GM10248 (cell line): Measurements from ENCODE around the gene GPBP1.

ENCODE experiments used
- CTCF ChIA-PET: fragments of 300-600 bp; sonication (Branson Sonifier 250); formaldehyde crosslinking; extraction: SDS; loops from one replicate; lab custom pipeline; 2021; ENCODE audit warnings: antibody characterized with exemption; lab: Yijun Ruan, JAX
- POLR2A ChIA-PET: fragments of 350-650 bp; sonication (Branson Sonifier 250); formaldehyde crosslinking; extraction: SDS; loops from one replicate; lab custom pipeline; 2020; ENCODE audit warnings: antibody characterized with exemption; lab: Yijun Ruan, JAX
- DNase-seq: peaks from one replicate; pipeline ENCODE4 v3.0.0; 2012; ENCODE audit errors: extremely low spot score
- TF ChIP-seq, protein P1 (sequence below): IDR thresholded peaks from 2 replicates; pipeline ENCODE4 v1.5.1; 2012; ENCODE audit warnings: mild to moderate bottlenecking, low read depth; ENCODE audit errors: extremely low read depth, missing control alignments, control extremely low read depth

The GPBP1 gene

DNA sequence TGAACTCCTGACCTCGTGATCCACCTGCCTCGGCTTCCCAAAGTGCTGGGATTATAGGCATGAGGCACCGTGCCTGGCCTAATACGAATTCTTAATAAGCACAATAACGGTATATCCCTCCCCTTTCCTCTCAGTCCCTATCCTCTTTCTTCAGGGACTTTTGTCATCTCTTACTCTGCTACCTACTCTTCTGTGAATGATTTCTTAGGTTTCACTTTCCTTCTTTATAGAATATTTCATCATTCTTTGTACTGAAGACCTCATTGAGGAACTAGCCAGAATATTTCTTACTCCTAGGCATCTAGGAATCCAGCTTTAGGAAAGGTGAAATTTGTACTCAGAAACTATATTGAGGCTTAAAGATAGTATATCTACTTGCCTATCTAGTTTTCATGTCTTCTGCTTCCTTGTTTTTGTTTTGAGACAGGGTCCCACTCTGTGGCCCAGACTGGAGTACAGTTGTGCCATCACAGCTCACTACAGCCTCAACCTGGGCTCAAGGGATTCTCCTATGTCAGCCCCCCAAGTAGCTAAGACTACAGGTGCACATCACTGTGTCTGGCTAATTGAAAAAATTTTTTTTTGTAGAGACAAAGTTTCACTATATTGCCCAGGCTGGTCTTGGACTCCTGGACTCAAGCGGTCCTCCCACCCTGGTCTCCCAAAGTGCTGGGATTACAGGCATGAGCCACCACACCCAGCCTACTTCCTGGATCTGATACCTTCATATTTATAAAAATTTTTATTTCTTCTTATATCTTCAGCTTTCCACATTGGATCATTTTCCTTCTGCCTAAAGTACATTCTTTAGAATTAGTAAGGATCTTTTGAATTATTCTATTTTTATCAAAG, 69.7 kb downstream of the GPBP1 start:
- ChIA-PET CTCF (no interaction called here), POLR2A (no interaction called here)
- TF ChIP-seq, protein P1, sequence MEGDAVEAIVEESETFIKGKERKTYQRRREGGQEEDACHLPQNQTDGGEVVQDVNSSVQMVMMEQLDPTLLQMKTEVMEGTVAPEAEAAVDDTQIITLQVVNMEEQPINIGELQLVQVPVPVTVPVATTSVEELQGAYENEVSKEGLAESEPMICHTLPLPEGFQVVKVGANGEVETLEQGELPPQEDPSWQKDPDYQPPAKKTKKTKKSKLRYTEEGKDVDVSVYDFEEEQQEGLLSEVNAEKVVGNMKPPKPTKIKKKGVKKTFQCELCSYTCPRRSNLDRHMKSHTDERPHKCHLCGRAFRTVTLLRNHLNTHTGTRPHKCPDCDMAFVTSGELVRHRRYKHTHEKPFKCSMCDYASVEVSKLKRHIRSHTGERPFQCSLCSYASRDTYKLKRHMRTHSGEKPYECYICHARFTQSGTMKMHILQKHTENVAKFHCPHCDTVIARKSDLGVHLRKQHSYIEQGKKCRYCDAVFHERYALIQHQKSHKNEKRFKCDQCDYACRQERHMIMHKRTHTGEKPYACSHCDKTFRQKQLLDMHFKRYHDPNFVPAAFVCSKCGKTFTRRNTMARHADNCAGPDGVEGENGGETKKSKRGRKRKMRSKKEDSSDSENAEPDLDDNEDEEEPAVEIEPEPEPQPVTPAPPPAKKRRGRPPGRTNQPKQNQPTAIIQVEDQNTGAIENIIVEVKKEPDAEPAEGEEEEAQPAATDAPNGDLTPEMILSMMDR, result no peak
- DNase-seq, result peak; percentile 38

DNA sequence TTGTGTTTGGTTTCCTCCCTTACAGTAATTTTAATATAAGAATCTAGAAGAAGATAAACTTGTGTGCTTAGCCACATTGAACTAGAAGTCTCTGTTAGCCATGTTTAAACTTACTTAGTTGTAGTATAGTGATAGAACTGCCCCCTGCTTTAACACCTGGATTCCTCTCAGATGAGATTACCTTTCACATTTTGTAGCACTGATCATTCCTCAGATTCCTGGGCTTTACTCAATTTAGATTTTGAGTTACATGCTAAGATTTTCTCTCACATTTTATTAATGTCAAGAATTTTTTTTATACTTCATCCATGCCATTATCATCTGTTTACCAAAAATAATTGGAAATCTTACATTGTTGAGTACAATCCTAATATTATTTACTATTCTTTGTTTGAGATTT, 70.5 kb downstream of the GPBP1 start:
- no peak for DNase-seq
- TF ChIP-seq, protein P1, result no peak
- ChIA-PET CTCF (no interaction called here), POLR2A (no interaction called here)

DNA sequence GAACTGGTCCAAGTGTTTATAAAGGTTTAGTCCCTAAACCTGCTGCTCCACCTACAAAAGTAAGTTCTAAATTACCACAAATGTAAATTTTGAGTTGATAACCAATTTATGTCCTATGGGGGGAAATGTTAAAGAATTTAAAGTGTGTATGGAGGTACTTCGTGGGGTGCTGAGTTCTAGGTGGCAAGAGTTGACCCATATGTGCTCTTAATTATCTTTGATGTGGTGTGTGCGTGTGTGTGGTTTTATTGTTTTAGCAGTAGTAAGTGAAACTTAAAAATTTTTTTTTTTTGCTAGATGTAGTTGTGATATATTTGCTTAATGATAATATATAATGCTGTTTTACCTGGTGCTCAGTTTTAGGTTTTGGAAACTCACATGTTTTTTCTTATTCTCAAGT, 72.6 kb downstream of the GPBP1 start:
- ChIA-PET CTCF (interaction anchor here (1.3 kb wide), 1 partner anchor 12 kb away, joined by 3 read pairs; no protein-coding TSS in a partner anchor), POLR2A (no interaction called here)
- TF ChIP-seq, protein P1, result no peak
- DNase-seq, result no peak

DNA sequence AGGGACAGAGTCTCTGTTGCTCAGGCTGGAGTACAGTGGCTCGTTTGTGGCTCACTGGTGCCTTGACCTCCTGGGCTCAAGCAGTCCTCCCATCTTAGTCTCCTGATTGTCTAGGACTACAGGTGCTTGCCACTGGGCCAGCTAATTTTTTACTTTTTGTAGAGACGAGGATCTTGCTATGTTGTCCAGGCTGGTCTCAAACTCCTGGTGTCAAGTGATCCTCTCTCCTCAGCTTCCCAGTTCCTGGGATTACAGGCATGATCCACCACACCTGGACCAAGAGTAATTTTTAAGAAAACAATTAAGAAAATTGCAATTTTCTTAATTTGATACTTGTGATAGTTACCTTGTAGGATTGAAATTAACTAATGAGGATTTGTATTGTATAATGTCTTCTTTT, 73.9 kb downstream of the GPBP1 start:
- TF ChIP-seq, protein P1, result no peak
- POLR2A ChIA-PET, result no interaction called here
- CTCF ChIA-PET, result interaction anchor here (0.6 to 1.3 kb wide), 2 partner anchors 11 to 24 kb away, joined by 3 read pairs; no protein-coding TSS in a partner anchor
- no peak for DNase-seq

DNA sequence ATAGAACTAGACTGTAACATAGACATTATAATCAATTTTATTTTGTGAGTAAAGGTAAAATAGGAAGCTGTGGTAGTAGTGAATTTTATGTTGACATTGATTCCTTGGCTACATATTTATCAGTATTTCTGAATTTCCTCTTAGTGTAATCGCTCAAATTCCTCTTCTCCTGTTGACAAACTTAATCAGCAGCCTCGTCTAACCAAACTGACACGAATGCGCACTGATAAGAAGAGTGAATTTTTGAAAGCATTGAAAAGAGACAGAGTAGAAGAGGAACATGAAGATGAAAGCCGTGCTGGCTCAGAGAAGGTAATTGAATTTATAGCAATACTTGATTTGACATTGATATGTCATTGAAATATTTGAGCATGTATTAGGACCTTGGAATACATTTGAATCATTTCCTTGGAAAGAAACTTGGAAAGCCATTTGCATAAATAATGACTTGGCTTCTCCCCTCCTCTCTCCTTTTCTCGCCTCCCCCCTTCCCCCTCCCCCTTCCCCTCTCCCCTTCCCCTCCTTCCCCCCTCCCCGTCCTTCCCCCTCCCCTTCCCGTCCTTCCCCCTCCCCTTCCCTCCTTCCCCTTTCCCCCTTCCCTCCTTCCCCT, 75.5 kb downstream of the GPBP1 start:
- TF ChIP-seq, protein P1, result no peak
- CTCF ChIA-PET, result no interaction called here
- POLR2A ChIA-PET, result no interaction called here
- no peak for DNase-seq

DNA sequence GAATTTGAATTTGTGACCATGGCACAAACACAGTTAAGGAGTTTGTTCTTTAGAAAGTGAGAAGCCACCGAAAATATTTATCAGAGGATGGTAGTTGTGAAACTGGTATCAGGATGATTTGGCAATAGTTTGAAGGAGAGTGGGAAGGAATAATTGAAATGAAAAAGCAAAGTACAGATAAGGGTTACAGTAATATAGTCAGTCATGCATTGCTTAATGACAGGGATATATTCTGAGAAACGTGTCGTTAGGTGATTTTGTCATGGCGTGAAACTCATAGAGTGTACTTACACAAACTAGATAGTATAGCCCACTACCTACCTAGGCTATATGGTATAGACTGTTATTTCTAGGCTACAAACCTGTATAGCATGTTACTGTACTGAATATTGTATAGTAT, 84.2 kb downstream of the GPBP1 start:
- POLR2A ChIA-PET, result no interaction called here
- CTCF ChIA-PET, result no interaction called here
- TF ChIP-seq, protein P1, result no peak
- no peak for DNase-seq
